A673 (cell line): ENCODE measurements around the gene POU2AF3.
"Not testable (repeated sequence)": the region's sequence is repeated elsewhere in the genome, so short reads cannot be mapped to it uniquely, and the experiment has no call there.

Experiments used
- EZH2 ChIP-seq: fragments of 200-600 bp; sonication (generic); IDR thresholded peaks from 2 replicates; pipeline ENCODE4 v1.6.1; 2017; ENCODE audit warnings: borderline replicate concordance, low read depth, mild to moderate bottlenecking, mixed read lengths, antibody characterized with exemption, low read length; ENCODE audit not compliant: poor library complexity, severe bottlenecking
- TF ChIP-seq, protein P1 (sequence below): fragments of 300-800, 200-600 bp; sonication (generic); conservative IDR thresholded peaks from 2 replicates; pipeline ENCODE4 v1.5.1; 2017; ENCODE audit warnings: low read depth, mild to moderate bottlenecking, antibody characterized with exemption, low read length, moderate library complexity, mixed read lengths

DNA sequence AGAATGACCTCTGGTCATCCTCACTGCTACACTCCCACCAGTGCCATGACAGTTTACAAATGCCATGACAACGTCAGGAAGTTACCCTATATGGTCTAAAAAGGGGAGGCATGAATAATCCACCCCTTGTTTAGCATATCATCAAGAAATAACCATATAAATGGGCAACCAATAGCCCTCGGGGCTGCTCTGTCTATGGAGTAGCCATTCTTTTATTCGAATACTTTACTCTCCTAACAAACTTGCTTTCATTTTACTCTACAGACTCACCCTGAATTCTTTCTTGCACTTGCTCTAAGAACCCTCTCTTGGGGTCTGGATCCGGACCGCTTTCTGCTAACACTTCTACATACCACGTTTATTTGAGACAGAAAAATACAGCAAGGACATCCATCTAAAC, 21.9 kb downstream of the POU2AF3 start:
- TF ChIP-seq, protein P1, sequence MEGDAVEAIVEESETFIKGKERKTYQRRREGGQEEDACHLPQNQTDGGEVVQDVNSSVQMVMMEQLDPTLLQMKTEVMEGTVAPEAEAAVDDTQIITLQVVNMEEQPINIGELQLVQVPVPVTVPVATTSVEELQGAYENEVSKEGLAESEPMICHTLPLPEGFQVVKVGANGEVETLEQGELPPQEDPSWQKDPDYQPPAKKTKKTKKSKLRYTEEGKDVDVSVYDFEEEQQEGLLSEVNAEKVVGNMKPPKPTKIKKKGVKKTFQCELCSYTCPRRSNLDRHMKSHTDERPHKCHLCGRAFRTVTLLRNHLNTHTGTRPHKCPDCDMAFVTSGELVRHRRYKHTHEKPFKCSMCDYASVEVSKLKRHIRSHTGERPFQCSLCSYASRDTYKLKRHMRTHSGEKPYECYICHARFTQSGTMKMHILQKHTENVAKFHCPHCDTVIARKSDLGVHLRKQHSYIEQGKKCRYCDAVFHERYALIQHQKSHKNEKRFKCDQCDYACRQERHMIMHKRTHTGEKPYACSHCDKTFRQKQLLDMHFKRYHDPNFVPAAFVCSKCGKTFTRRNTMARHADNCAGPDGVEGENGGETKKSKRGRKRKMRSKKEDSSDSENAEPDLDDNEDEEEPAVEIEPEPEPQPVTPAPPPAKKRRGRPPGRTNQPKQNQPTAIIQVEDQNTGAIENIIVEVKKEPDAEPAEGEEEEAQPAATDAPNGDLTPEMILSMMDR, result not testable (repeated sequence)
- not testable (repeated sequence) for TF ChIP-seq EZH2
